H54 (cell line): ENCODE results near the gene IL19.
A peak's percentile ranks its signal among the peaks of the same experiment; 100 is the strongest.

ENCODE experiments used
- DNase-seq: peaks from one replicate; pipeline ENCODE4 v3.0.0; 2011; ENCODE audit warnings: low spot score, mixed read lengths; ENCODE audit not compliant: insufficient read length
- FAIRE-seq: peaks from 3 replicates; lab custom pipeline; 2011; peaks lifted over from hg19 to GRCh38; lab: Jason Lieb, UNC
- POLR2A ChIP-seq: IDR thresholded peaks from 2 replicates; pipeline ENCODE4 v1.6.1; 2011; ENCODE audit warnings: low read depth, mild to moderate bottlenecking, low read length

The IL19 gene

DNA sequence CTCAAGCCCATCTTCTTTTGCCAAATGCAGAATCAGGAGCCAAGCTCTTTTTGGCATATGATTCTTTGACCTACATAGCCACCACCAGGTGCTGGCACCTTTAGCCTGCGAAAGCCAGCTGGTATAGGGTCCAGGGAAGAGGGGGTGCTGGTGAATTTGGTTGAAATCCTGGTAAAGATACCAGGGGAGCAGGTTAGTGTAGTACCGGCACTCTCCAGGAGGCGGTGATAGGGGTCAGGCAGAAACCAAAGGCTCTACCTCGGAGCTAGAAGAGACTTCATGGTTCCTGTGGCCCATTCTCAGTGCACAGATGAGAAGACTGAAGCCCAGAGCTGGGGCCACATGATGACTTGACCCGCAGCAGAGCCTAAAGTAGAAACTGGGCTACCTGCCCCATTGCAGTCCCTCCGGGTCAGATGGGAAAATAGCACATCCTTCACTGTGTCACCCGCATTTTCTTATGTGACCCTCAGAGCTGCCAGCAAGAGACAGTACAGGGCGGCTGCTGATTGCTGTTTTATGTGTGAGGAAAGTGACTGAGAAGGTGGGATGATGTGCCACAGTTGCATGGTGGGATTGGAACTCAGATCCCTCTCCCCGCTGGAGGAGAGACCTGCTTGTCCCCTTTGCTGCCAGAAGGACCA is 36.0 kb upstream of the IL19 start:
- DNase-seq: peak; percentile 46
- no peak for TF ChIP-seq POLR2A
- FAIRE-seq: no peak

DNA sequence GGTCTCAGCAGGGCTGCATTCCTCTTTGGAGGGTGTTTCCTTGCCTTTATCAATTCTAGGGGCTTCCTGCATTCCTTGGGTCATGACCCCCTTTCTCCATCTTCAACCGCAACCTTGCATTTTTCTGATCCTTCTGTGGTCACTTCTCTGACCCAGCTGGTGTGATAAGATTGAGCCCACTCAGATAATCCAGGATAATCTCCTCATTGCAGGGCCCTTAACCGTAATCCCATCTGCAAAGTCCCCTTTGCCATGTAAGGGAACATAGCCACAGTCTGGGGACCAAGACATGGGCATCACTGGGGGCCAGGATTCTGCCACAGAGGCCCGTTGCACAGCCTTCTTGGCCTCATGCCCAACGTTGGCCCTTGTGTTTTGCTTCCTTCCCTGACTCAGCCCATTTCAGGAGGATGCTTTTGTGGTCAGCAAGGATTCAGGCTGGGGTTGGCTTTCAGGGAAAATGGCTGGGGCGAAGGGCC is 35.0 kb upstream of the IL19 start:
- TF ChIP-seq POLR2A: no peak
- DNase-seq: peak; percentile 55
- FAIRE-seq: no peak

DNA sequence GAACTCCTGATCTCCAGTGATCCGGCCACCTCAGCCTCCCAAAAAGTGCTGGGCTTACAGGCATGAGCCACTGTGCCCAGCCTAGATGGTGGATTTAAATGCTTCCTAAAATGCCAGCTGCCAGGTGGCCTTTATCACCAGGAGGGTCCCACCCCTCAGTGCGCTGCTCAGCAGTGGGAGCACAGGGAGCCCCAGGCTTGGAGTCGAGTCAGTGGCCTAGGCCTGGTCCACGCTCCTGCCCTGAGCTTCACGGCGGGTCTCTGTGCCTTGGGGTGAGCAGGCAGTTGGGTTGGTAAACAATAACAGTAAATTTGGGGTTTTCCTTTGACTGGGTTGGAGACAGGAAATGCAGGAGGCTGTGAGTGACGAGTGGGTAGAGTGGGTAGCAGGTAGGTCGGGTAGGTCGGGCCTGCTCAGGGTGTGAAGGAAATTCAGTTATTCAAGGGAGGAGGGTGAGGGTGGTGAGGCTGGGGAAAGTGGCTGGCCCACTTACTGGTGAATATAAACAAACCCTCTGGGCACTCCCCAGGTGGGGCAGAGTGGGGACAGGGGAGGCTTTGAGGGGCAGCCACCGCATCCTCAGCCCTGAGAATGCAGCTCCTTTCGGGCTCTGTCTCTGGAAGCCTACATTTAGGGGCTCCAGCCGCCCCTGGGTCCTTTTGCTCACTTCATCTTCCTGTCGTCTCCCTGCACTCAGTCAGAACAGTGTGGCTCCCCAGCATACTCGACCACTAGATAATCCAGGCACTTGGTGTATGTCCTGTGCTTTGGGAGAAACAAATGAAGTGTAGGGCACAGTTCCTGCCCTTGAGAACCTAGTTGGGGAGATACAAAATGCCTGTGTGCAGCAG is 33.5 kb upstream of the IL19 start:
- DNase-seq: no peak
- no peak for TF ChIP-seq POLR2A
- FAIRE-seq: no peak

DNA sequence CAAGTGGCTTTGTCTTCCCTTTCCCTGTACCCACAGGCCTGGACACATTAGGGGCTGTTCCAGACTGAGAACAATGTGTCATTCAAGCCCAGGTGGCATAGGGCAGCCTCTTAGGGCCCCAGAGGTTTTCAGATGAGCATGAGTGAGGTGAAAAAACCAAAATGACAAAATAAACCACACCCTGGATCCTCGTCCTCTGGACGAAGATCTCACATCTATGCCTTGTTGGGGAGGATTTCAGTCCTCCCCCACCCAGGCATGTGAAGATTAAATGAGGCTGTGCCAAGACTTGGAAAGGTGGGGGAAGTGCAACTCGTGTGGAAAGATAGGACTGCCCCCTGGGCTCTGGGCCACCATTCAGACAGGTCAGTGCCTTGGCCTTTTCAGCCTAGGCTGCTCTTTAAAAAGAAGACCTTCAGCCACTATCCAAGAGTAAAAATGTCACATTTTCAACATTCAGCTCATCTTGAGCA is 32.8 kb upstream of the IL19 start:
- FAIRE-seq: no peak
- DNase-seq: no peak
- no peak for TF ChIP-seq POLR2A

DNA sequence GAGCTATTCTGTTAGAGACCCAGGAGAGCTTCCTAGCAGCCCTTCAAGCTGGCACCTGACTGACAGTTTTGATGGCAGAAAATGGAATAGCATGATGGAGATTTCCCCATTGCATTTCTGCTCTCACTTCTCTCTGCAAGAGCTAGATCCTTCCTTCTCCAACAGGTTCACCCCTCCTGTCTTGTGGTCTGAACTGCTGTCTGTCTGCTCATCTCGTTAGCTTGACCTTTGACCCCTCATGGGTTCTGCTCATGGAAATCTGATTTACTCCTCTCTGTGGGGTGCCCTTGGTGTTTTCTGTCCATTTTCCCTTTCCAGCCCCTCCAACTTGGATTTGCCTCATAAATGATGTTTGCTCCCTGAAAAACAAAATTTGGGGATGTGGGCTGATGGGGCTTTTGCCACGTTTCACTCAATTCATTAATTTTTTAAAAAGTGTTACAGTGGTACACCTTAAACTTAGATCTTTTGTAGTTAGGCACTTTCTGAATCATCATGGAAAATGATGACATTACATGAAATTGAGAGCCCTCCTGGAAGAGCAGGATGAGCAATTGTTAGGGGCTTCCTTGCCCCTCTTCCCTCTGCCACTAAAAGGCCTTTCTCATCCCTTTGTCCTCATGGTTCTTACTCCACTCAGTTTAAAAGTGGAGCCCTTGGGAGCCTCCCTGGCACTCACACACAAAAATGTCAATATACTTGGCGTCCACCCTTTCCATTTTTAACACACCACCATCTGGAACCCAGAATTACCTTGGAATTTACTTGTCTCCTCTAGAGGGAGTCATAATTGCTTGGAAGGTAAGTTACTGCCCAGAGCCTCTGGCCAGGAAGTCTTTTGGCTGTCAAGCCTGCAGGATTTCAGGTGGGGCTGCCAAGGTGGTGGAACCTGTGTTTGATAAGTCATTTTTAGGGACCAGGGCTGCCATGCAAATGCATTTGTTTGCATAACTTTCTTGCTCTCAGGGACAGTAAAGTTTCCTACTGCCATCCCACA is 31.9 kb upstream of the IL19 start:
- DNase-seq (peak; percentile 33), FAIRE-seq (no peak)
- TF ChIP-seq POLR2A: no peak

DNA sequence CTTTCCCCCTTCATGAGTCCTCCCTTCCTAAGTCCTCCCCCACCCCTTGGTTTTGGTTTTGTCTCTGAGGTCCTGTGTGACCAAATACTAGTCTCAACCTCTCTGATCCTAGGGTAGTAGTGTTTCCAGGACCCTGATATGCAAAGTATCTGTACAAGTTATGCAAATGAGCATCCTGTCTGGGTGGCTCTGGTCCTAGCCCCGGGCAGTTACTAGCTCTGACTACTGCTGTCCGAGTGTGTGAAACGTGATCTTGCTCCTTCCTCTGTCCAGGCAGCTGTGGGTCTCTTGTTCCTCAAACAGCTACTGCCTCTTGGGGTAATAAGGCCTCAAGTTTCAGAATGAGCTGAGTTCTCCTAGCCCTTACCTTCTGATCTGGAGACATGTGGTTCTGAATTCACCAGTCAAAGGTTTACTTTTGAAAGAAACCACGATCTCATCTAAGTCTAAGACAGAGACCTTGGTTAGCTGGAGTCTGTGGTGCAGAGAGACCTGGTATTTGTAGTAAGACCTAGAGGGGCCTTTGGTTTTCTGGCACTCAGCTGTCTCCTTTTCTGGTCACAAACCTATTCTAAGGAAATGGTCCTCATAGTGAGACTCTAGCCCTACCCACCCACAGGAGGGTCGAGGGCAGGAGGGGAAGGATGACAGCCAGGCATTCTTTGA is 31.0 kb upstream of the IL19 start:
- FAIRE-seq (no peak), DNase-seq (no peak)
- TF ChIP-seq POLR2A: no peak

DNA sequence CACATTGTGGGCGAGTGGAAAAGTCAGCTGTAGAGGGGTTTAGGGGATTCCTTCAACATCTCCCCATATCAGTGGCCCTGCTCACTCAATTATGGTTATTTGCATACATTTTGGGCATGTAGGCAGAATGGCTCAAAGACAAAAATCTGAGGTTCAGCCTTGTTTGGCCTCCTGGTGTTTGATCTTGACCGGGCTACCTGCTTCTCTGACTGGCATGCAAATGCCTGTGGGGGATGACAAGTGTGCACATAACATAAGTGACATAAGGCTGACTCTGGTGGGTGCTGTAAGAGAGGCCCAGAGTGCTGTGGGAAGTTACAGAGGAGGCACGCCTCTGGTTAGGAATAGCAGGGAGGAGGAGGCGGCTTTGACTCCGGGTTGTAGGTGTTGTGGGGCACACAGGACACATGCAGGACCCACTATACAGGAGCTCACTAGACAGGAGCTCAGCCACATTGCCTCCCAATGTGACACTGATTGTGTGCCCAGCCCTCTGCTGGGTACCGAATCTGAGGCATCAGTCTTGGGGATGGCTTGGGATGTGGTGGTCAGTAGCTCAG is 29.4 kb upstream of the IL19 start:
- no peak for DNase-seq
- FAIRE-seq: no peak
- no peak for TF ChIP-seq POLR2A

DNA sequence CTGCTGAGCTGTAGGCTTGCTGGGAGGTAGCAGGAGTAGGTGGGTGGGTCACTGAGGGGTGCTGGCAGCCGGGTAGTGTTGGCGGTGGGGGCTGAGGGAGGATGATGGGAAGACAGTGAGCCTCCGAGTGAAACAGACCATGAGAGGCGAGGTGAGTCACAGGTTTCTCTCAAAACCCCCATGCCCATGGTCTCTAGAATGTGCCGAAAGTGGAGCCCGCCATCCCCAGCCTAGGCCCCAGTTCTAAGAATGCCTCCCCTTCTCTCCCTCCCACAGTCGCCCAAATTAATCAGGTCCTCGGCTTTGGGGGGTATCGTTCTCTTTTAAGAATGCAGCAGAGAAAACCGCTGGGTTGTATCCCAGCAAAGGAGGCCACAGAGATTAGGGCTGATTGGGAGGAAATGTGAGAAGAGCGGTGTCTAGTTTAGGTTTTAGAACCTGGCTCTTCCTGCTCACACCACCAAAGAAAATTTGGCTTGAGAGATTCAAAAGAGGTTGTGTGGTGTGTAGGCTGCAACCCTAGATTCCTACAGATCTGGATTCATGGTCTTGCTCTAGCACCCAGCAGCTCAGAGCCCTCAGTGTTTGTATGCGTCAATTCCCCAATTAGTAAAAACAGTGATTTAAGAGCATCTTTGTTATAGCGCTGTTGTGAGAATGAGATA is 27.7 kb upstream of the IL19 start:
- DNase-seq (no peak), FAIRE-seq (no peak)
- no peak for TF ChIP-seq POLR2A

DNA sequence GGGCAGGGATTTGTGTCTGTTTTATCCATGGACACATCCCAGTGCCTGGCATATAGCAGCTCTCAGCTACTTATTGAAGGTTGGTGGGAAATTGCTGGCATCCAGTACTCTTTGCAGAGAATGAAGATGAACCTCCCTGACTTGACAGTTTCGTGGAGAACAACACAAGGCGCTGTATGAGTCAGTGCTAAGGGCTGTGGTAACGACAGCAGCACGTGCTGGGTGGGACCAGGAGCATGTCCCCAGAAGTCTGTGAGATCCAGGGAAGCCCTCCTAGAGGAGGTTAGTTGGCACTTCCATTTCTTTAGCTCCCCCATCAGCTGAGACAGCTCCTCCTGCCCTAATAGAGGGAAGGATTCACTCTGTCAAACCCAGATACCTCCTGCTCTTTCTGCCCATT is 25.9 kb upstream of the IL19 start:
- DNase-seq (no peak), FAIRE-seq (no peak)
- no peak for TF ChIP-seq POLR2A

DNA sequence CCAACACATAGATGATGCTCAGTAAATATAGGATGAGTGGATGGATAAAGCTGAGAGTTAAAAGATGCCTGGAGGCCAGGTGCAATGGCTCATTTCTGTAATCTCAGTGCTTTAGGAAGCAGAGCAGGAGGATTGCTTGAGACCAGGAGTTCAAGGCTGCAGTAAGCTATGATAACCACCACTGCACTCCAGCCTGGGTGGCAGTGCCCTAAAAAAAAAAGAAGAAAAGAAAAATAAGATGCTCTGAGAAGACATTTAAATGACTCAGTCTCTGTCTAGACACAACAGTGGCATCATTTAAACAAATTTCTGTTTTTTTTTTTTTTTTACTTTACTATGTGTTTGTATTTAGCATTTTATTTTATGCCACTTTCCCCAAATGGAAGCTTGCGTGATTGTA is 25.3 kb upstream of the IL19 start:
- DNase-seq (no peak), FAIRE-seq (no peak)
- no peak for TF ChIP-seq POLR2A

DNA sequence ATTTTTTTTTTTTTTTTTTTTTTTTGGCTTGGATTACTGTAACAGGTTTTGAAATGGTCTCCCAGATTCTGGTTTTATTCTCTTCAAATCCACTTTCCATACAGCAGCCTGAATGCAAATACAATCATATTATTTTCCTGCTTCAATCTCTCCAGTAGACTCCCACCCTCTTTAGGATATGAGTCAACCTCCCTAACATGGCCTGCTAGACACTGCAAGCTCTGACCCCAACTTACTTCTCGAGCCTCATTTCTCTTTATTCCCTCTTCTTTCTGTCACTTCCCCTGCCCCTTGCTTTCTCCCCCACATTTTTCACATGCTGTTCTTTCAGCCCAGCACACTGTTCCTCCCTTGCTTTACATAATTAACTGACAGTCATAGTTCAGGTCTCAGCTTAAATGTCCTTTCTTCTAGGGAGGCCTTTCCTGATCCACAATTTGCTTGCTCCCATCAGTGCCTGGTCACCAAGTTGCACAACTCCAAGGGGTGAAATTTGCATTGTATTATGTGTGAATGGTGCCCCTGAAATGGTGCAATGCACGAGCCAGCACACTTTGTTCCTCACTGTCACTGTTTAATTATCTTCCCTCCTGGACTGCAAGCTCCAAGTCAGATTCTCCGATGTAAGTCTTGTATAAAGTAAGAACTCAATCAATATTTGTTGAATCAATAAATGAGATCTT is 22.1 kb upstream of the IL19 start:
- FAIRE-seq: no peak
- no peak for TF ChIP-seq POLR2A
- DNase-seq: no peak

DNA sequence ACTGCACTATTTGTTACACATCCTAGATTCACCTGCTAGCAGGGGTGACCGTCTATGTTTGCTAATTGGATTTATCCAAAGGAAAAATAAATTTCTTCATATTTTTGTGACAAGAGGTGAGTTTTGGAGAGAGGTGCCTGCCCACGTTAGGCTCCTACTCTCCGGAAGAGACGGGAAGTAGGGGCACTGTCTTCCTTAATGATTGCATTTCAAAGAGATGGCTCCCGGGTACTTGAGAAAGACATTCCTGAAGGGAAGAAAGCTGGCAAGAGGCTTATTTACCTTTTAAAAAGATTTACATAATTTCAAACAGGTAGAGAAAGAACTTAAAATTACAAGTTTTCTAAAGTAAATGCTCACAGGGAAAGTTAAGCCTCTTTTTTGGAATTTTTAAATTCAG is 18.7 kb upstream of the IL19 start:
- no peak for TF ChIP-seq POLR2A
- DNase-seq (no peak), FAIRE-seq (no peak)
